WTC11 (cell line): Measurements from ENCODE around the gene GPR61. TPM values are rescaled to one million over a fixed set of nuclear protein-coding genes. Genes with fewer than 3 reads are reported as not detected.

Experiments
- ATAC-seq: fragments of 200-7000 bp; cut with Tn5 transposase; 2 replicates; pipeline ENCODE4 v1.10.0; 2021; ENCODE audit warnings: mild to moderate bottlenecking, moderate library complexity
- CTCF ChIA-PET: fragments of 300-600 bp; sonication (Branson Sonifier 250); formaldehyde crosslinking; loops from one replicate; lab custom pipeline; 2021; ENCODE audit warnings: antibody characterized with exemption; lab: Charles Lee
- POLR2A ChIA-PET: fragments of 350-600 bp; sonication (Branson Sonifier 250); formaldehyde crosslinking; loops from one replicate; lab custom pipeline; 2021; ENCODE audit warnings: antibody characterized with exemption; lab: Charles Lee
- DNase-seq: peaks from one replicate; pipeline ENCODE4 v3.0.0; 2021; ENCODE audit warnings: low spot score
- H3K27ac Mint-ChIP-seq: 2 replicates; pipeline ENCODE4 v1.8.0; 2021; ENCODE audit warnings: mixed read lengths
- H3K27me3 Mint-ChIP-seq: 2 replicates; pipeline ENCODE4 v1.8.0; 2021; ENCODE audit warnings: low read depth, mild to moderate bottlenecking, moderate library complexity, mixed read lengths
- H3K36me3 Mint-ChIP-seq: 2 replicates; pipeline ENCODE4 v1.8.0; 2021; ENCODE audit warnings: mixed read lengths
- H3K4me1 Mint-ChIP-seq: 2 replicates; pipeline ENCODE4 v1.8.0; 2022; ENCODE audit warnings: mixed read lengths
- H3K4me3 Mint-ChIP-seq: 2 replicates; pipeline ENCODE4 v1.8.0; 2021; ENCODE audit warnings: mild to moderate bottlenecking, moderate library complexity, mixed read lengths
- H3K9me3 Mint-ChIP-seq: 2 replicates; pipeline ENCODE4 v1.8.0; 2021; ENCODE audit warnings: mixed read lengths
- ATF3 ChIP-seq: sonication (generic); formaldehyde crosslinking; conservative IDR thresholded peaks from 2 replicates; pipeline ENCODE4 v1.8.1; 2022; ENCODE audit warnings: mild to moderate bottlenecking, missing genetic modification reagents
- ELF4 ChIP-seq: sonication (generic); formaldehyde crosslinking; IDR thresholded peaks from 2 replicates; pipeline ENCODE4 v1.8.1; 2022; ENCODE audit warnings: low read depth, mild to moderate bottlenecking, moderate library complexity, missing genetic modification reagents
- FOXP4 ChIP-seq: sonication (generic); formaldehyde crosslinking; IDR thresholded peaks from 2 replicates; pipeline ENCODE4 v1.8.0; 2022; ENCODE audit warnings: mild to moderate bottlenecking, missing genetic modification reagents
- GRHL2 ChIP-seq: fragments of 250-450 bp; sonication (Bioruptor Pico); IDR thresholded peaks from 2 replicates; pipeline ENCODE4 v1.8.0; 2022; ENCODE audit warnings: mild to moderate bottlenecking, moderate library complexity; ENCODE audit not compliant: insufficient replicate concordance, severe bottlenecking
- HMGA2 ChIP-seq: fragments of 250-450 bp; sonication (Bioruptor Pico); IDR thresholded peaks from 2 replicates; pipeline ENCODE4 v1.4.0; 2021; ENCODE audit warnings: mild to moderate bottlenecking, moderate library complexity
- MAX ChIP-seq: sonication (generic); formaldehyde crosslinking; IDR thresholded peaks from 2 replicates; pipeline ENCODE4 v1.8.0; 2022; ENCODE audit warnings: mild to moderate bottlenecking, missing genetic modification reagents
- NFATC4 ChIP-seq: fragments of 250-450 bp; sonication (Bioruptor Pico); IDR thresholded peaks from 2 replicates; pipeline ENCODE4 v1.9.0; 2021; ENCODE audit warnings: mild to moderate bottlenecking
- OVOL2 ChIP-seq: fragments of 250-450 bp; sonication (Bioruptor Pico); IDR thresholded peaks from 2 replicates; pipeline ENCODE4 v1.9.0; 2021; ENCODE audit warnings: mild to moderate bottlenecking, borderline replicate concordance
- SMAD3 ChIP-seq: sonication (generic); formaldehyde crosslinking; IDR thresholded peaks from 2 replicates; pipeline ENCODE4 v1.8.0; 2022; ENCODE audit warnings: missing genetic modification reagents, mild to moderate bottlenecking, borderline replicate concordance
- SOX15 ChIP-seq: fragments of 250-450 bp; sonication (Bioruptor Pico); IDR thresholded peaks from 2 replicates; pipeline ENCODE4 v1.9.0; 2021; ENCODE audit warnings: mild to moderate bottlenecking
- SP1 ChIP-seq: sonication (generic); formaldehyde crosslinking; conservative IDR thresholded peaks from 2 replicates; pipeline ENCODE4 v1.8.1; 2022; ENCODE audit warnings: missing genetic modification reagents
- TEAD1 ChIP-seq: sonication (generic); formaldehyde crosslinking; IDR thresholded peaks from 2 replicates; pipeline ENCODE4 v1.8.0; 2022; ENCODE audit warnings: mild to moderate bottlenecking, missing genetic modification reagents
- ZNF281 ChIP-seq: sonication (generic); formaldehyde crosslinking; IDR thresholded peaks from 2 replicates; pipeline ENCODE4 v1.8.0; 2023; ENCODE audit warnings: mild to moderate bottlenecking, missing genetic modification reagents
- ZNF396 ChIP-seq: fragments of 250-450 bp; sonication (Bioruptor Pico); IDR thresholded peaks from 2 replicates; pipeline ENCODE4 v1.8.0; 2021; ENCODE audit warnings: mild to moderate bottlenecking, moderate library complexity, borderline replicate concordance
- total RNA-seq: library from RNA; stranded (reverse); gene quantifications from 3 replicates; pipeline ENCODE4 v1.2.3, GENCODE V29; 2021

The GPR61 gene
- total RNA-seq, 1 experiment from 2014 or later: 0.42 TPM

- TF ChIP-seq GRHL2 (CRISPR knock-in tag) (no peak), SP1 (CRISPR knock-in tag) (no peak), SOX15 (CRISPR knock-in tag) (no peak), ZNF396 (no peak)
These were observed 9.1 kb upstream of the GPR61 start (continued) for GRCh38 chr1:109530457-109531087.

- ChIA-PET POLR2A (interaction anchor here (1.1 to 2.0 kb wide), 2 partner anchors 31 to 41 kb away, joined by 3 to 6 read pairs; no protein-coding TSS in a partner anchor), CTCF (interaction anchor here (0.6 to 16.4 kb wide), 18 partner anchors 11 to 926 kb away, joined by 3 to 740 read pairs (median 18); partner anchors contain the start of genes AMIGO1, ATXN7L2, CYB561D1 and GNAI3)
- H3K9me3 Mint-ChIP-seq: no peaks in the 10 kb centered on the region
- no peak overlapping the region for H3K4me3 Mint-ChIP-seq
- H3K36me3 Mint-ChIP-seq: no peaks in the 10 kb centered on the region
- no peak overlapping the region for H3K27ac Mint-ChIP-seq
- TF ChIP-seq ELF4 (CRISPR knock-in tag): no peak
- no peak for TF ChIP-seq FOXP4 (CRISPR knock-in tag)
- no peak for TF ChIP-seq TEAD1
- no peak for TF ChIP-seq ATF3
- TF ChIP-seq ZNF281 (CRISPR knock-in tag): no peak
- TF ChIP-seq HMGA2 (CRISPR knock-in tag): no peak
- no peak for TF ChIP-seq OVOL2 (CRISPR knock-in tag)
- no peak for TF ChIP-seq NFATC4 (CRISPR knock-in tag)
- DNase-seq (no peak), ATAC-seq (no peak)
- H3K27me3 Mint-ChIP-seq: peaks cover 8% of the 10 kb centered on the region
- H3K4me1 Mint-ChIP-seq: peaks cover 10% of the 10 kb centered on the region
These were observed 8.3 kb upstream of the GPR61 start for GRCh38 chr1:109531380-109531779.

- H3K27me3 Mint-ChIP-seq: peaks cover 8% of the 10 kb centered on the region
- no peaks in the 10 kb centered on the region for H3K36me3 Mint-ChIP-seq
- no peak overlapping the region for H3K27ac Mint-ChIP-seq
- ATAC-seq (no peak), DNase-seq (no peak)
- TF ChIP-seq MAX (CRISPR knock-in tag) (0 out of 2 replicates have a peak, but pooled peaks have one; percentile 10), SMAD3 (no peak)
- CTCF ChIA-PET: interaction anchor here (0.6 to 16.4 kb wide), 41 partner anchors 9 to 927 kb away, joined by 3 to 740 read pairs (median 8); partner anchors contain the start of genes AMIGO1, ATXN7L2, CYB561D1 and GNAI3
- peaks cover 10% of the 10 kb centered on the region for H3K4me1 Mint-ChIP-seq
- POLR2A ChIA-PET: interaction anchor here (1.1 to 2.0 kb wide), 3 partner anchors 22 to 41 kb away, joined by 3 to 6 read pairs (median 5); partner anchors contain the start of gene AMIGO1
- H3K4me3 Mint-ChIP-seq: no peak overlapping the region
- no peaks in the 10 kb centered on the region for H3K9me3 Mint-ChIP-seq
These were observed 7.8 kb upstream of the GPR61 start for GRCh38 chr1:109531826-109532364.
